Small intestine (tissue), 16 donors: Measurements from ENCODE around the gene DPP3. TPM values are rescaled to one million over a fixed set of nuclear protein-coding genes. Genes with fewer than 3 reads are reported as not detected.
"Not testable (repeated sequence)": the region's sequence is repeated elsewhere in the genome, so short reads cannot be mapped to it uniquely, and the experiment has no call there.

Source experiments
- DNase-seq, 2 donors: peaks; one replicate each; pipeline versions ENCODE4 v3.0.0 to v3.0.0-alpha.2; 2013
- FAIRE-seq: peaks from 2 replicates; lab custom pipeline; 2012; peaks lifted over from hg19 to GRCh38; lab: Jason Lieb, UNC
- H3K27ac ChIP-seq, 3 donors: one replicate each; pipeline ENCODE4 v1.5.1; 2013; ENCODE audit warnings: low read length in 2 of 3, mild to moderate bottlenecking in 2 of 3, control low read depth in 1 of 3, inconsistent platforms in 1 of 3, low read depth in 1 of 3, moderate library complexity in 1 of 3
- H3K27me3 ChIP-seq, 3 donors: one replicate each; pipeline ENCODE4 v1.6.1; 2013; ENCODE audit warnings: low read length in 3 of 3, inconsistent platforms in 1 of 3; ENCODE audit not compliant: control insufficient read depth in 3 of 3, insufficient read depth in 3 of 3
- H3K36me3 ChIP-seq, 3 donors: one replicate each; pipeline ENCODE4 v1.6.1; 2013; ENCODE audit warnings: low read length in 3 of 3, inconsistent platforms in 1 of 3, low read depth in 1 of 3, mild to moderate bottlenecking in 1 of 3, moderate library complexity in 1 of 3; ENCODE audit not compliant: control insufficient read depth in 3 of 3, insufficient read depth in 2 of 3
- H3K4me1 ChIP-seq, 3 donors: one replicate each; pipeline ENCODE4 v1.6.1; 2013; ENCODE audit warnings: low read length in 2 of 3, inconsistent platforms in 1 of 3, low read depth in 1 of 3, mild to moderate bottlenecking in 1 of 3, moderate library complexity in 1 of 3; ENCODE audit not compliant: control insufficient read depth in 3 of 3, insufficient read depth in 2 of 3
- H3K4me3 ChIP-seq, 3 donors: one replicate each; pipeline ENCODE4 v1.5.1; 2013; ENCODE audit warnings: low read length in 3 of 3, control low read depth in 1 of 3, inconsistent platforms in 1 of 3, low read depth in 1 of 3, mild to moderate bottlenecking in 1 of 3, moderate library complexity in 1 of 3
- H3K9me3 ChIP-seq, 2 donors: one replicate each; pipeline ENCODE4 v1.6.1; 2013; ENCODE audit warnings: low read depth in 1 of 2, low read length in 1 of 2; ENCODE audit not compliant: control insufficient read depth in 2 of 2, insufficient read depth in 1 of 2
- WGBS, 3 donors: extraction: QIAGEN DNeasy Blood & Tissue Kit; methylation state at CpG; one replicate each; pipeline ENCODE4 v1.1.7; 2013; 5-methylcytosine and 5-hydroxymethylcytosine counted together
- long read RNA-seq, 10 donors: transcript quantifications; one replicate each; lab custom pipeline, GENCODE V29; 2026
- polyA plus RNA-seq, 4 donors: library from polyadenylated mRNA; stranded (reverse) in 3 of 4; unstranded in 1 of 4; fragments of 200-250 nt in 3 of 4; fragments of 120-200 nt in 1 of 4; gene quantifications; one replicate each; pipeline versions ENCODE4 v1.2.1 to v1.2.3, GENCODE V29; 2013
- donor health status: healthy with polysubstance abuse.
- donor health status: control.
- donor health status: control.
- donor health status: Bipolar disorder and iron deficiency.
- donor health status: healthy.

The DPP3 gene, protein sequence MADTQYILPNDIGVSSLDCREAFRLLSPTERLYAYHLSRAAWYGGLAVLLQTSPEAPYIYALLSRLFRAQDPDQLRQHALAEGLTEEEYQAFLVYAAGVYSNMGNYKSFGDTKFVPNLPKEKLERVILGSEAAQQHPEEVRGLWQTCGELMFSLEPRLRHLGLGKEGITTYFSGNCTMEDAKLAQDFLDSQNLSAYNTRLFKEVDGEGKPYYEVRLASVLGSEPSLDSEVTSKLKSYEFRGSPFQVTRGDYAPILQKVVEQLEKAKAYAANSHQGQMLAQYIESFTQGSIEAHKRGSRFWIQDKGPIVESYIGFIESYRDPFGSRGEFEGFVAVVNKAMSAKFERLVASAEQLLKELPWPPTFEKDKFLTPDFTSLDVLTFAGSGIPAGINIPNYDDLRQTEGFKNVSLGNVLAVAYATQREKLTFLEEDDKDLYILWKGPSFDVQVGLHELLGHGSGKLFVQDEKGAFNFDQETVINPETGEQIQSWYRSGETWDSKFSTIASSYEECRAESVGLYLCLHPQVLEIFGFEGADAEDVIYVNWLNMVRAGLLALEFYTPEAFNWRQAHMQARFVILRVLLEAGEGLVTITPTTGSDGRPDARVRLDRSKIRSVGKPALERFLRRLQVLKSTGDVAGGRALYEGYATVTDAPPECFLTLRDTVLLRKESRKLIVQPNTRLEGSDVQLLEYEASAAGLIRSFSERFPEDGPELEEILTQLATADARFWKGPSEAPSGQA
- 10 to 100 TPM; 25.3 to 67.7 (median 37.4) TPM for polyA plus RNA-seq
- long read RNA-seq, donor 1, transcript DPP3-211 (18 exons, 3,078 nt), result minor isoform, 8 of 17 reads
- long read RNA-seq, donor 1, transcript DPP3-209 (18 exons, 2,974 nt), result major isoform, 9 of 17 reads
- long read RNA-seq, donor 1, partial matches to known transcripts, result 0 of 17 reads
- long read RNA-seq, donor 1, other reads (novel, unspliced or antisense), result 0 of 17 reads
- long read RNA-seq, donor 2, partial matches to known transcripts, result 0 of 3 reads
- long read RNA-seq, donor 2, other reads (novel, unspliced or antisense), result 0 of 3 reads
- long read RNA-seq, donor 3, partial matches to known transcripts, result 8 of 8 reads
- long read RNA-seq, donor 3, other reads (novel, unspliced or antisense), result 0 of 8 reads
- long read RNA-seq, donor 4, result 0 reads
- long read RNA-seq, donor 5, result 0 reads
- long read RNA-seq, donor 6, partial matches to known transcripts, result 0 of 1 reads
- long read RNA-seq, donor 6, other reads (novel, unspliced or antisense), result 0 of 1 reads
- long read RNA-seq, donor 7, result 0 reads
- long read RNA-seq, donor 8, result 0 reads
- long read RNA-seq, donor 9, result 0 reads
- long read RNA-seq, donor 10, partial matches to known transcripts, result 0 of 2 reads
- long read RNA-seq, donor 10, other reads (novel, unspliced or antisense), result 0 of 2 reads

DNA sequence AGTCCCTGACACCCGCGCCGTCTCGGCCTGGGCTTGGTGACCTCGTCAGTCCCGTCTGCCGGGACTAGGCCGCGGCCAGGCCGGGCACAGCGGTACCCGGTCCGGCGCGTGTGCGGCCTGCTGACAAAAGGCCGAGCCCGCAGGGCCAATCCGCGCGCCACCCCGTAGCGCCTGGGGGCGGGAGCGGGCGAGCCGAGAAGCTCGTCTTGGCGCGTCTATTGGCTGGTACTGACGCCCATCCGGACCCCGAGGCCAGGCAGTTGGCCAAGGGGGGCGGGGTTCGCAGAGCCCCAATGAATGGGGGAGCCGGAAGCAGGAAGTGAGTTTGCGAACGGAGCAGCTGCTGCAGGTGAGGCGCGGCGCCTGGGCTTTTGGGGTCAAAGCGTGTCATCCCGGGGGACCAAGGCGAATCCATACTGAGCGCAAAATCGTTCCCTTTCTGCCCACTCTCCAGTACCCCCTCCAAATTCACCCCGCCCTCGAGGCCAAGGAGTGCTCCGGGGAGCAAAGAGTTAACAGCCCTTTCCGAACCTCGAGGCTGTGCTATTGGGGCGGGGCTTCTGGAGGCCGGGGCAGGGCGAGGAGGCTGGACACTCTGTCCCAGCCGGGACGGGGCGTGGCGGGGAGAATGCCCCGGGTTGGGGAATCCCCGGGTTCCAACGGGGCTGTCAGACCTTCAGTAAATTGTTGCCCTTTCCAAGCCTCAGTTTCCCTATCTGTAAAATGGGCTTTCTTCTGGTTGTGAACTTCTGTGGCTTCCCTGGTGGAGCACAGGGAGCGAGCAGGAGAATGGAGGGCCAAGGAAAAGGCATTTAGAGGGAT is at the start of gene DPP3:
Gene DPP3, plus strand, starts transcription at position 318 of the 822 bp plus-strand sequence. CDS start 1,767 bp downstream, outside the sequence.
- Histone ChIP-seq H3K4me3 (peak within 1 kb of the TSS; percentile 60 to 79 (median 71)), H3K27me3 (no peaks in the 10 kb centered on the region), H3K36me3 (peaks cover 0 to 41% (median 2%) of the 10 kb centered on the region in 3 donors), H3K4me1 (peaks cover 3 to 12% (median 4%) of the 10 kb centered on the region in 3 donors), H3K27ac (peak within 1 kb of the TSS; percentile 87 to 98 (median 94)), H3K9me3 (no peaks in the 10 kb centered on the region)
- DNase-seq (peak; percentile 98 to 99), FAIRE-seq (no peak)
- 1% methylated on average over 45 to 62 of the region's 62 CpGs for WGBS, 3 donors

DNA sequence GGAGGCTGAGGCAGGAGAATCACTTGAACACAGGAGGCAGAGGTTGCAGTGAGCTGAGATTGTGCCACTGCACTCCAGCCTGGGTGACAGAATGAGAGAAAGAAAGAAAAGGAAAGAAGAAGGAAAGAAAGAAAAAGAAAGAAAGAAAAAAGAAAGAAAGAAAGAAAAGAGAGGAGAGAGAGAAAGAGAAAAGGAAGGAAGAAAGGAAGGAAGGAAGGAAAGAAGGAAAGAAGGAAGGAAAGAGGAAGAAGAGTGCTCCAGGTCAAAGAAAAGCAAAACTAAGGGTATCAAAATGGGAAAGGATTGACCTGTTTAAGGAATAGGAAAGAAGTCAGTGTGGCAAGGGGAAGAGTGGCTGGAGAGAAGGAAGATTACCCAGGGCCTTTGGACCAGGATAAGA is 48.9 kb upstream of the DPP3 start:
- H3K27me3 ChIP-seq, result not testable (repeated sequence)

GRCh38 chr11:66431871-66432329 is 48.3 kb upstream of the DPP3 start:
- H3K36me3 ChIP-seq, result peaks cover 0 to 33% (median 10%) of the 10 kb centered on the region in 3 donors
- H3K4me1 ChIP-seq, FAIRE-seq, H3K27me3 ChIP-seq, H3K27ac ChIP-seq, DNase-seq, H3K4me3 ChIP-seq, H3K9me3 ChIP-seq: not testable (repeated sequence)
- WGBS, 3 donors, result 80 to 85% (median 82%) methylated on average over 8 of the region's 8 CpGs

More for the DNA sequence above, 48.9 kb upstream of the DPP3 start:
- not testable (repeated sequence) for H3K4me3 ChIP-seq, DNase-seq, H3K4me1 ChIP-seq, H3K27ac ChIP-seq, FAIRE-seq, H3K9me3 ChIP-seq
- peaks cover 0 to 30% (median 10%) of the 10 kb centered on the region in 3 donors for H3K36me3 ChIP-seq

DNA sequence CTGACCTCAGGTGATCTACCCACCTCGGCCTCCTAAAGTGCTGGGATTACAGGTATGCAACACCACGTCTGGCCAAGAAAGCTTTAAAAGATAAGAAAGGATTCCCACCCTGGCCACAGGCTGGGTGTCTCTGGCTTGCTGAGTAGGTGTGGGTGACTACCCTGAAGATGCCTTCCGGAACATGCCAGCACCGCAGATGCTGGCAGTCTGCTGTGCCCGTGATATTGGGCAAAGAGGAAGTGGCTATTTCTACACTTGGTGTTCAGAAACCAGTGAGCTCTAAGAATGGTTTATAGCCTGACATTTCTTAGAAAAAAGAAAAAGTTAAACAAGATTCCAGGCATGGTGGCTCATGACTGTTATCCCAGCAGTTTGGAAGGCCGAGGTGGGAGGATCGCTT is 47.6 kb upstream of the DPP3 start:
- H3K27ac ChIP-seq, result no peak overlapping the region
- no peaks in the 10 kb centered on the region for H3K4me1 ChIP-seq
- H3K4me3 ChIP-seq, result no peak overlapping the region
- H3K36me3 ChIP-seq, result peaks cover 0 to 37% (median 10%) of the 10 kb centered on the region in 3 donors
- FAIRE-seq, result no peak
- no peak for DNase-seq
- H3K9me3 ChIP-seq, result no peaks in the 10 kb centered on the region
- WGBS, 3 donors, result 90 to 92% (median 91%) methylated on average over 7 of the region's 7 CpGs
- H3K27me3 ChIP-seq, result no peaks in the 10 kb centered on the region

DNA sequence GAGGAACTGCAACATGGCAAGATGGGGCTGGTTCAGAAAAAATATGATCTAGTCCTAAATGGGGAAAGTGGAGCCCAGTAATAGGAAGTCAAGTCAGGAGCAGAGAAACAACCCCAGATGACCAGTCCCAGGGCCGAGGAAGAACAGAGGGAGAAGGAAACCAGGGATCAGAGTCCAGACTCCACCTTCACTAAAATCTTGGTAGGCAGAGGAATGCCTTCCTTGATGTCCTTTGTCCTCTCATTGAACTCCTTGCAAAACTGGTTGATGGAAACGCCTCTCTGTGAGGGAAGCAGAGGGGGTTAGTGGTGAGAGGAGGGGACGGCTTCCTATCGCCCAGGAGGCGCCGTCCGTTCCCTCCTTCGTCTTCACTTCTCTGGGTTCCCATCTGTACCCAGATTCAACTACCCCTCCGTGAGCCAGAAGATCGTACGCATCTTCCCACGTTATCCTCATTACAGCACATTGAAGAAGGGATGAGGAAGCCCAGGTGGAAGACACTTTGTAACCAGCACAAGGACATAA is 42.2 kb upstream of the DPP3 start:
- H3K4me1 ChIP-seq, result peaks cover 0 to 5% (median 5%) of the 10 kb centered on the region in 3 donors
- peak overlapping the region; percentile 54 to 96 (median 71) for H3K4me3 ChIP-seq
- peak overlapping the region; percentile 62 to 83 (median 71) for H3K27ac ChIP-seq
- DNase-seq (peak in 1 of 2 donors; percentile 70), FAIRE-seq (no peak)
- peaks cover 0 to 29% (median 10%) of the 10 kb centered on the region in 3 donors for H3K36me3 ChIP-seq
- no peaks in the 10 kb centered on the region for H3K27me3 ChIP-seq
- H3K9me3 ChIP-seq, result peaks cover 0 to 5% of the 10 kb centered on the region in 2 donors
- WGBS, 3 donors, result 1 to 4% (median 3%) methylated on average over 12 of the region's 12 CpGs

- H3K27me3 ChIP-seq, result no peaks in the 10 kb centered on the region
- FAIRE-seq, result no peak
- H3K9me3 ChIP-seq, result peaks cover 0 to 13% of the 10 kb centered on the region in 2 donors
- peaks cover 0 to 5% (median 5%) of the 10 kb centered on the region in 3 donors for H3K4me1 ChIP-seq
- H3K27ac ChIP-seq, result peak within 1 kb of the TSS; percentile 62 to 83 (median 71)
- WGBS, 3 donors, result 7 to 9% (median 8%) methylated on average over 45 of the region's 45 CpGs
- peak within 1 kb of the TSS; percentile 54 to 96 (median 71) for H3K4me3 ChIP-seq
- peak; percentile 95 to 98 for DNase-seq
- H3K36me3 ChIP-seq, result peaks cover 0 to 21% (median 10%) of the 10 kb centered on the region in 3 donors
Observed at GRCh38 chr11:66438504-66439466, 41.4 kb upstream of the DPP3 start, which contains the start of gene MRPL11. Gene MRPL11, minus strand, starts transcription at chr11:66438848. Its CDS starts 94 bp downstream, at chr11:66438754.
